Effector CD4-positive, alpha-beta T cell (primary cell): ENCODE measurements around the gene UCK1.

ENCODE experiments used
- DNase-seq: peaks from one replicate; pipeline ENCODE4 v3.0.0-alpha.2; 2020
- total RNA-seq: gene quantifications from one replicate; lab custom pipeline; 2026; lab: John Stamatoyannopoulos, UW

UCK1 gene
- total RNA-seq: 20.3 reads per million, percentile 47 among the genes with 10 or more reads in this experiment

GRCh38 chr9:131530920-131531832 lies at the start of gene UCK1:
Gene UCK1, minus strand, starts transcription at chr9:131531263. Its CDS starts 89 bp downstream, at chr9:131531174.
- peak; percentile 73 for DNase-seq

GRCh38 chr9:131580358-131580757 lies 49.3 kb upstream of the UCK1 start:
- no peak for DNase-seq

GRCh38 chr9:131579789-131580211 lies 48.7 kb upstream of the UCK1 start:
- no peak for DNase-seq

GRCh38 chr9:131578731-131579504 lies 47.9 kb upstream of the UCK1 start:
- peak; percentile 37 for DNase-seq

- DNase-seq: no peak
These were observed 47.0 kb upstream of the UCK1 start for GRCh38 chr9:131578021-131578420.

- no peak for DNase-seq
These were observed 46.2 kb upstream of the UCK1 start for GRCh38 chr9:131577005-131578000.

GRCh38 chr9:131575946-131576853 lies 45.1 kb upstream of the UCK1 start:
- no peak for DNase-seq

GRCh38 chr9:131574730-131575640 lies 43.9 kb upstream of the UCK1 start:
- no peak for DNase-seq

GRCh38 chr9:131567910-131568309 lies 36.8 kb upstream of the UCK1 start:
- no peak for DNase-seq

- no peak for DNase-seq
These were observed 35.1 kb upstream of the UCK1 start for GRCh38 chr9:131566158-131566557.

GRCh38 chr9:131565369-131565768 lies 34.3 kb upstream of the UCK1 start:
- no peak for DNase-seq

- DNase-seq: no peak
These were observed 31.2 kb upstream of the UCK1 start for GRCh38 chr9:131562032-131562959.

GRCh38 chr9:131559421-131560000 lies 28.4 kb upstream of the UCK1 start:
- no peak for DNase-seq

GRCh38 chr9:131557855-131558548 lies 26.9 kb upstream of the UCK1 start:
- no peak for DNase-seq

GRCh38 chr9:131555841-131556673 lies 25.0 kb upstream of the UCK1 start:
- no peak for DNase-seq

GRCh38 chr9:131554843-131555351 lies 23.8 kb upstream of the UCK1 start:
- DNase-seq: no peak
